H1 (cell line): ENCODE results near the gene FLT1. TPM values are rescaled to one million over a fixed set of nuclear protein-coding genes. Genes with fewer than 3 reads are reported as not detected.

Experiments
- CTCF ChIA-PET: fragments of 300-600 bp; sonication (Branson Sonifier 250); formaldehyde crosslinking; loops from one replicate; lab custom pipeline; 2021; ENCODE audit not compliant: partially characterized antibody; lab: Charles Lee
- POLR2A ChIA-PET: fragments of 300-600 bp; sonication (Branson Sonifier 250); formaldehyde crosslinking; loops from one replicate; lab custom pipeline; 2021; ENCODE audit warnings: inconsistent platforms; ENCODE audit not compliant: partially characterized antibody; lab: Charles Lee
- DNase-seq, 2 experiments: peaks; one replicate each; pipeline versions ENCODE4 v3.0.0 to v3.0.0-alpha.2; 2010 to 2022; ENCODE audit warnings: low spot score in 2 of 2, low read depth in 1 of 2, mixed read lengths in 1 of 2
- FAIRE-seq: peaks from 2 replicates; lab custom pipeline; 2011; peaks lifted over from hg19 to GRCh38; lab: Jason Lieb, UNC
- H2AFZ ChIP-seq: 2 replicates; pipeline ENCODE4 v1.8.1; 2012; ENCODE audit warnings: low read length, inconsistent platforms
- H2AK5ac ChIP-seq: 2 replicates; pipeline ENCODE4 v1.6.1; 2013; ENCODE audit warnings: low read depth, low read length
- H2BK120ac ChIP-seq: replicated peaks from 2 replicates; pipeline ENCODE3; 2013; ENCODE audit warnings: low read depth, low read length, inconsistent platforms
- H2BK12ac ChIP-seq: 2 replicates; pipeline ENCODE4 v1.6.1; 2013; ENCODE audit warnings: low read depth, low read length
- H2BK15ac ChIP-seq: 2 replicates; pipeline ENCODE4 v1.6.1; 2013; ENCODE audit warnings: low read length
- H2BK20ac ChIP-seq: 2 replicates; pipeline ENCODE4 v1.6.1; 2013; ENCODE audit warnings: low read length
- H2BK5ac ChIP-seq: 2 replicates; pipeline ENCODE4 v1.6.1; 2013; ENCODE audit warnings: low read depth, low read length
- H3K14ac ChIP-seq: 2 replicates; pipeline ENCODE4 v1.6.1; 2013; ENCODE audit warnings: inconsistent platforms; ENCODE audit not compliant: insufficient read length
- H3K18ac ChIP-seq: 2 replicates; pipeline ENCODE4 v1.6.1; 2013; ENCODE audit warnings: low read length; ENCODE audit errors: extremely low read depth
- H3K23ac ChIP-seq: 2 replicates; pipeline ENCODE4 v1.6.1; 2013; ENCODE audit warnings: inconsistent platforms; ENCODE audit not compliant: insufficient read length
- H3K23me2 ChIP-seq: 2 replicates; pipeline ENCODE4 v1.6.1; 2013; ENCODE audit warnings: low read depth, low read length
- H3K27ac ChIP-seq: 2 replicates; pipeline ENCODE4 v1.6.1; 2011; ENCODE audit warnings: low read depth, low read length, inconsistent platforms
- H3K27me3 ChIP-seq, 4 experiments: replicated peaks in 1 of 4; 1 replicate in 1 of 4; 2 replicates in 3 of 4; pipeline versions ENCODE4 v1.6.1 to v1.8.1; 2011 to 2013; ENCODE audit warnings: low read length in 3 of 4, mild to moderate bottlenecking in 3 of 4, inconsistent platforms in 2 of 4, mixed read lengths in 2 of 4, moderate library complexity in 1 of 4; ENCODE audit not compliant: control insufficient read depth in 3 of 4, insufficient read depth in 3 of 4; ENCODE audit errors: extremely low read depth in 1 of 4
- H3K36me3 ChIP-seq, 4 experiments: 2 replicates each; pipeline versions ENCODE4 v1.6.1 to v1.8.1; 2011 to 2013; ENCODE audit warnings: mild to moderate bottlenecking in 4 of 4, low read length in 3 of 4, moderate library complexity in 2 of 4, control low read depth in 1 of 4, inconsistent platforms in 1 of 4; ENCODE audit not compliant: insufficient read depth in 4 of 4, control insufficient read depth in 2 of 4
- H3K4ac ChIP-seq: replicated peaks from 2 replicates; pipeline ENCODE3; 2013; ENCODE audit warnings: low read length, low read depth, mixed read lengths, inconsistent platforms; ENCODE audit not compliant: insufficient read length
- H3K4me1 ChIP-seq, 4 experiments: replicated peaks in 1 of 4; 1 replicate in 1 of 4; 2 replicates in 3 of 4; pipeline versions ENCODE4 v1.6.1 to v1.8.1; 2011 to 2013; ENCODE audit warnings: low read length in 3 of 4, inconsistent platforms in 2 of 4, mixed read lengths in 1 of 4; ENCODE audit not compliant: insufficient read depth in 4 of 4, control insufficient read depth in 3 of 4
- H3K4me2 ChIP-seq, 2 experiments: 2 replicates each; pipeline versions ENCODE4 v1.6.1 to v1.8.1; 2011 to 2013; ENCODE audit warnings: low read depth in 2 of 2, low read length in 2 of 2, control low read depth in 1 of 2, inconsistent platforms in 1 of 2, mild to moderate bottlenecking in 1 of 2; ENCODE audit not compliant: insufficient read depth in 1 of 2
- H3K4me3 ChIP-seq, 4 experiments: fragments of 200-600, 300-600 bp in 1 of 4; sonication (generic), shearing (Covaris generic), sonication (Bioruptor Twin) in 1 of 4; 2 replicates each; pipeline versions ENCODE4 v1.5.1 to v1.8.1; 2011 to 2016; ENCODE audit warnings: low read length in 4 of 4, low read depth in 3 of 4, control low read depth in 2 of 4, inconsistent platforms in 2 of 4, mild to moderate bottlenecking in 2 of 4, mixed read lengths in 1 of 4, moderate library complexity in 1 of 4; ENCODE audit not compliant: insufficient read depth in 2 of 4; ENCODE audit errors: extremely low read depth in 1 of 4
- H3K56ac ChIP-seq: replicated peaks from 2 replicates; pipeline ENCODE3; 2013; ENCODE audit warnings: low read depth, mild to moderate bottlenecking, mixed read lengths, low read length, inconsistent platforms; ENCODE audit not compliant: insufficient read length
- H3K79me1 ChIP-seq: 2 replicates; pipeline ENCODE4 v1.6.1; 2013; ENCODE audit warnings: low read depth, low read length, control low read depth
- H3K79me2 ChIP-seq, 2 experiments: 2 replicates each; pipeline versions ENCODE4 v1.6.1 to v1.8.1; 2012 to 2013; ENCODE audit warnings: low read length in 2 of 2, mild to moderate bottlenecking in 2 of 2, inconsistent platforms in 1 of 2; ENCODE audit not compliant: insufficient read depth in 2 of 2, control insufficient read depth in 1 of 2
- H3K9ac ChIP-seq, 4 experiments: replicated peaks in 1 of 4; 1 replicate in 1 of 4; 2 replicates in 3 of 4; pipeline versions ENCODE4 v1.6.1 to v1.8.1; 2011 to 2013; ENCODE audit warnings: low read depth in 3 of 4, low read length in 3 of 4, control low read depth in 2 of 4, mild to moderate bottlenecking in 2 of 4, moderate library complexity in 2 of 4, inconsistent platforms in 1 of 4; ENCODE audit errors: extremely low read depth in 1 of 4
- H3K9me3 ChIP-seq, 2 experiments: 2 replicates each; pipeline versions ENCODE4 v1.6.1 to v1.8.1; 2012 to 2013; ENCODE audit warnings: mild to moderate bottlenecking in 2 of 2, moderate library complexity in 2 of 2, control low read depth in 1 of 2, inconsistent platforms in 1 of 2, low read depth in 1 of 2, low read length in 1 of 2, mixed read lengths in 1 of 2; ENCODE audit not compliant: insufficient read depth in 2 of 2
- H4K20me1 ChIP-seq, 2 experiments: replicated peaks in 1 of 2; 2 replicates each; pipeline versions ENCODE3 to v1.8.1; 2011 to 2013; ENCODE audit warnings: inconsistent platforms in 2 of 2, low read length in 2 of 2, mild to moderate bottlenecking in 1 of 2; ENCODE audit not compliant: insufficient read depth in 2 of 2, control insufficient read depth in 1 of 2
- H4K5ac ChIP-seq: 2 replicates; pipeline ENCODE4 v1.6.1; 2013; ENCODE audit warnings: low read length, low read depth, mixed read lengths, inconsistent platforms; ENCODE audit not compliant: insufficient read length
- H4K8ac ChIP-seq: 2 replicates; pipeline ENCODE4 v1.8.0; 2013; ENCODE audit warnings: mild to moderate bottlenecking, moderate library complexity, low read length, inconsistent platforms; ENCODE audit not compliant: insufficient read depth; ENCODE audit errors: extremely low read depth
- H4K91ac ChIP-seq: replicated peaks from 2 replicates; pipeline ENCODE3; 2013; ENCODE audit warnings: low read length, mixed read lengths, inconsistent platforms; ENCODE audit not compliant: insufficient read length
- BCL11A ChIP-seq, 2 experiments: IDR thresholded peaks; one replicate each; pipeline ENCODE4 v1.6.1; 2011; ENCODE audit warnings: low read depth in 2 of 2, low read length in 2 of 2, mild to moderate bottlenecking in 2 of 2
- CEBPB ChIP-seq: IDR thresholded peaks from 2 replicates; pipeline ENCODE4 v1.6.1; 2012; ENCODE audit warnings: low read depth, low read length
- WGBS, 2 experiments: shearing (Covaris generic) in 1 of 2; methylation state at CpG; one replicate each; pipeline versions ENCODE4 v1.1.6 to v1.1.7; 2013 to 2015; ENCODE audit warnings: low lambda C conversion rate in 2 of 2, mixed read lengths in 2 of 2, inconsistent platforms in 1 of 2, low coverage in 1 of 2, missing lambda C conversion rate in 1 of 2; ENCODE audit not compliant: insufficient replicate concordance in 2 of 2, insufficient coverage in 1 of 2, insufficient read length in 1 of 2; ENCODE audit errors: extremely low coverage in 1 of 2, missing lambda C conversion rate in 1 of 2; 5-methylcytosine and 5-hydroxymethylcytosine counted together
- polyA plus RNA-seq, 7 experiments: library from polyadenylated mRNA; depleted of rRNA in 3 of 7; stranded (reverse) in 5 of 7; unstranded in 2 of 7; fragments of >200 nt in 5 of 7; fragments of 200-250 nt in 2 of 7; gene quantifications; 1 replicate in 5 of 7; 2 replicates in 1 of 7; 4 replicates in 1 of 7; pipeline versions ENCODE4 v1.2.1 to v1.2.3, GENCODE V29; 2011 to 2013; ENCODE audit warnings: missing spikeins in 2 of 7, mixed read lengths in 2 of 7
- total RNA-seq: library from RNA; stranded (reverse); fragmentation: NEBNext Ultra II Directional; extraction: Animal tissue kit (Norgen Biotek cat#: 25700); gene quantifications from 2 replicates; pipeline ENCODE4 v1.2.1, GENCODE V29; 2021

The FLT1 gene
- total and polyA plus RNA-seq, 2 of the 8 experiments (the other 6 are each of a cell fraction or from before 2014, with no cell fraction given), result 19.7 to 90.2 TPM

GRCh38 chr13:28325022-28325421, 169.9 kb downstream of the FLT1 start:
- no peak overlapping the region for H2BK12ac ChIP-seq
- H4K20me1 ChIP-seq, result no peaks in the 10 kb centered on the region
- H4K91ac ChIP-seq, result no peak overlapping the region
- CTCF ChIA-PET, result interaction anchor here (0.6 to 3.0 kb wide), 19 partner anchors 11 to 317 kb away, joined by 3 to 20 read pairs (median 3); partner anchors contain the start of gene FLT1
- H4K8ac ChIP-seq, result no peak overlapping the region
- H2BK120ac ChIP-seq, result no peak overlapping the region
- peaks cover 0 to 12% (median 0%) of the 10 kb centered on the region in 4 experiments; a peak in 5 of 8 replicates for H3K36me3 ChIP-seq
- WGBS, 2 experiments, result 100% methylated on average over 2 of the region's 2 CpGs; no CpG with 5 or more reads in 1 of the 2 experiments
- H2BK15ac ChIP-seq, result no peak overlapping the region
- no peak overlapping the region for H3K4me3 ChIP-seq
- no peak overlapping the region for H3K4ac ChIP-seq
- no peak for DNase-seq
- POLR2A ChIA-PET, result no interaction called here
- no peak overlapping the region for H3K27ac ChIP-seq
- H3K27me3 ChIP-seq, result no peaks in the 10 kb centered on the region
- no peak for FAIRE-seq
- H3K79me1 ChIP-seq, result no peaks in the 10 kb centered on the region
- H3K56ac ChIP-seq, result no peak overlapping the region
- no peak overlapping the region for H2BK20ac ChIP-seq
- no peaks in the 10 kb centered on the region for H3K23me2 ChIP-seq
- no peak for TF ChIP-seq CEBPB
- TF ChIP-seq BCL11A (IDR thresholded peaks at IDR 0.05; ENCODE audit: low read depth in 2 of 2, low read length in 2 of 2), result no peak
- no peak overlapping the region for H3K4me2 ChIP-seq
- no peak overlapping the region for H4K5ac ChIP-seq
- no peak overlapping the region for H2AFZ ChIP-seq
- no peak overlapping the region for H3K18ac ChIP-seq
- no peak overlapping the region for H3K23ac ChIP-seq
- no peak overlapping the region for H2AK5ac ChIP-seq
- no peak overlapping the region for H2BK5ac ChIP-seq
- H3K79me2 ChIP-seq, result no peaks in the 10 kb centered on the region
- no peak overlapping the region for H3K14ac ChIP-seq
- H3K4me1 ChIP-seq, result no peaks in the 10 kb centered on the region
- H3K9me3 ChIP-seq, result no peaks in the 10 kb centered on the region
- no peak overlapping the region for H3K9ac ChIP-seq
